Right lobe of liver (tissue), 4 donors: ENCODE data around the gene INSYN1.

ENCODE experiments used
- POLR2A ChIP-seq: fragments of 450-650 bp; IDR thresholded peaks from one replicate; pipeline ENCODE4 v1.6.1; 2017; ENCODE audit warnings: antibody characterized with exemption, mild to moderate bottlenecking
- TF ChIP-seq, protein P1 (sequence below), 4 donors: fragments of 200-600 bp in 3 of 4; fragments of 450-650 bp in 1 of 4; IDR thresholded peaks; one replicate each; pipeline versions ENCODE4 v1.5.1 to v1.8.0; 2016 to 2022; ENCODE audit warnings: antibody characterized with exemption in 4 of 4, mild to moderate bottlenecking in 2 of 4
- donor health status: DM: no; HTN: no; CAD: no.
- donor health status: DM: no; HTN: no; CAD: no.
- donor health status: DM: no; HTN: yes; CAD: no.

DNA sequence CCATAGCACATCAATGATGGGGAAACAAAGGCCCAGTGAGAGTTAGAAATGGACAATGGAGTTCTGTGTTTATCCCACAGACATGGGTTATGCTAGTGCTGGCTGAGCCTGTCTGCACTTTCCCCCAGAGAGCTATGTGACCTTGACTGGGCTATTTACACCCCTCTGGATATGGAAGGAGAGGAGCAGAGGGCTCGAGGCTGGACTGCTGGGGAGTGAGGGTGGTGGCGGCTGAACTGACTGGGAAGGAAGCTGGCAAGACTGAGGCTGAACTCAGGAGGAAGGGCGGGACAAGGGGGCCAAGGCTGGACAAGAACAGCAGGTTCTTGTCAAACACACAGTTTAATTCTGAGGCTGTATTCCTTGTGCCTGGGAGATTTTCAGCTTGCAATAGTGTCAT, 10.8 kb upstream of the INSYN1 start:
- TF ChIP-seq POLR2A = no peak
- TF ChIP-seq, protein P1, sequence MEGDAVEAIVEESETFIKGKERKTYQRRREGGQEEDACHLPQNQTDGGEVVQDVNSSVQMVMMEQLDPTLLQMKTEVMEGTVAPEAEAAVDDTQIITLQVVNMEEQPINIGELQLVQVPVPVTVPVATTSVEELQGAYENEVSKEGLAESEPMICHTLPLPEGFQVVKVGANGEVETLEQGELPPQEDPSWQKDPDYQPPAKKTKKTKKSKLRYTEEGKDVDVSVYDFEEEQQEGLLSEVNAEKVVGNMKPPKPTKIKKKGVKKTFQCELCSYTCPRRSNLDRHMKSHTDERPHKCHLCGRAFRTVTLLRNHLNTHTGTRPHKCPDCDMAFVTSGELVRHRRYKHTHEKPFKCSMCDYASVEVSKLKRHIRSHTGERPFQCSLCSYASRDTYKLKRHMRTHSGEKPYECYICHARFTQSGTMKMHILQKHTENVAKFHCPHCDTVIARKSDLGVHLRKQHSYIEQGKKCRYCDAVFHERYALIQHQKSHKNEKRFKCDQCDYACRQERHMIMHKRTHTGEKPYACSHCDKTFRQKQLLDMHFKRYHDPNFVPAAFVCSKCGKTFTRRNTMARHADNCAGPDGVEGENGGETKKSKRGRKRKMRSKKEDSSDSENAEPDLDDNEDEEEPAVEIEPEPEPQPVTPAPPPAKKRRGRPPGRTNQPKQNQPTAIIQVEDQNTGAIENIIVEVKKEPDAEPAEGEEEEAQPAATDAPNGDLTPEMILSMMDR (IDR thresholded peaks at IDR 0.05) = no peak
